MM.1S (cell line): ENCODE data around the gene PTPRE.

Experiments used
- DNase-seq: peaks from one replicate; pipeline ENCODE4 v3.0.0-alpha.2; 2015
- H2AFZ ChIP-seq: fragments of 300-600 bp; sonication (generic); 2 replicates; pipeline ENCODE4 v1.6.0; 2016; ENCODE audit warnings: antibody characterized with exemption, low read length
- H3F3A ChIP-seq: fragments of 300-600 bp; sonication (generic); 2 replicates; pipeline ENCODE4 v1.6.1; 2016; ENCODE audit warnings: mild to moderate bottlenecking, antibody characterized with exemption, low read length, moderate library complexity, mixed read lengths; ENCODE audit not compliant: insufficient read depth
- H3K27ac ChIP-seq: fragments of 300-600 bp; sonication (generic); 2 replicates; pipeline ENCODE4 v1.5.1; 2016; ENCODE audit warnings: mild to moderate bottlenecking, low read length
- H3K27me3 ChIP-seq: fragments of 300-600 bp; sonication (generic); replicated peaks from 2 replicates; pipeline ENCODE4 v1.6.0; 2016; ENCODE audit warnings: low read length; ENCODE audit not compliant: insufficient read depth
- H3K36me3 ChIP-seq: fragments of 300-600 bp; sonication (generic); replicated peaks from 2 replicates; pipeline ENCODE4 v1.6.1; 2016; ENCODE audit warnings: mild to moderate bottlenecking, low read length, mixed read lengths; ENCODE audit not compliant: insufficient read depth
- H3K4me1 ChIP-seq: fragments of 300-600 bp; sonication (generic); 2 replicates; pipeline ENCODE4 v1.6.1; 2016; ENCODE audit warnings: low read length, mixed read lengths
- H3K4me2 ChIP-seq: fragments of 300-600 bp; sonication (generic); 2 replicates; pipeline ENCODE4 v1.6.0; 2016; ENCODE audit warnings: low read depth, low read length
- H3K4me3 ChIP-seq: fragments of 300-600 bp; sonication (generic); 2 replicates; pipeline ENCODE4 v1.5.1; 2016; ENCODE audit warnings: low read length, mixed read lengths
- H3K79me2 ChIP-seq: fragments of 300-600 bp; sonication (generic); 2 replicates; pipeline ENCODE4 v1.6.1; 2016; ENCODE audit warnings: mixed run types, low read length, mixed read lengths
- H3K9ac ChIP-seq: fragments of 300-600 bp; sonication (generic); 2 replicates; pipeline ENCODE4 v1.6.1; 2016; ENCODE audit warnings: low read length, mixed read lengths
- H3K9me2 ChIP-seq: fragments of 300-600 bp; sonication (generic); replicated peaks from 2 replicates; pipeline ENCODE4 v1.6.1; 2016; ENCODE audit warnings: mild to moderate bottlenecking, low read length, mixed read lengths; ENCODE audit not compliant: insufficient read depth
- H3K9me3 ChIP-seq: fragments of 300-600 bp; sonication (generic); replicated peaks from 2 replicates; pipeline ENCODE4 v1.6.1; 2016; ENCODE audit warnings: mild to moderate bottlenecking, low read length, mixed read lengths; ENCODE audit not compliant: insufficient read depth
- H4K20me1 ChIP-seq: fragments of 300-600 bp; sonication (generic); 2 replicates; pipeline ENCODE4 v1.6.1; 2016; ENCODE audit warnings: mild to moderate bottlenecking, low read length, moderate library complexity, mixed read lengths; ENCODE audit not compliant: insufficient read depth
- EZH2 ChIP-seq: fragments of 300-600 bp; sonication (generic); optimal IDR thresholded peaks from 2 replicates; pipeline ENCODE3; 2017; ENCODE audit warnings: low read depth, mild to moderate bottlenecking, antibody characterized with exemption, low read length, mixed read lengths
- EZH2phosphoT487 ChIP-seq: fragments of 300-600 bp; sonication (generic); IDR thresholded peaks from 2 replicates; pipeline ENCODE4 v1.6.1; 2018; ENCODE audit warnings: antibody characterized with exemption, low read length
- TF ChIP-seq, protein P1 (sequence below): fragments of 300-600 bp; sonication (generic); IDR thresholded peaks from 2 replicates; pipeline ENCODE4 v1.5.1; 2016; ENCODE audit warnings: antibody characterized with exemption, low read length, mixed read lengths

The PTPRE gene

DNA sequence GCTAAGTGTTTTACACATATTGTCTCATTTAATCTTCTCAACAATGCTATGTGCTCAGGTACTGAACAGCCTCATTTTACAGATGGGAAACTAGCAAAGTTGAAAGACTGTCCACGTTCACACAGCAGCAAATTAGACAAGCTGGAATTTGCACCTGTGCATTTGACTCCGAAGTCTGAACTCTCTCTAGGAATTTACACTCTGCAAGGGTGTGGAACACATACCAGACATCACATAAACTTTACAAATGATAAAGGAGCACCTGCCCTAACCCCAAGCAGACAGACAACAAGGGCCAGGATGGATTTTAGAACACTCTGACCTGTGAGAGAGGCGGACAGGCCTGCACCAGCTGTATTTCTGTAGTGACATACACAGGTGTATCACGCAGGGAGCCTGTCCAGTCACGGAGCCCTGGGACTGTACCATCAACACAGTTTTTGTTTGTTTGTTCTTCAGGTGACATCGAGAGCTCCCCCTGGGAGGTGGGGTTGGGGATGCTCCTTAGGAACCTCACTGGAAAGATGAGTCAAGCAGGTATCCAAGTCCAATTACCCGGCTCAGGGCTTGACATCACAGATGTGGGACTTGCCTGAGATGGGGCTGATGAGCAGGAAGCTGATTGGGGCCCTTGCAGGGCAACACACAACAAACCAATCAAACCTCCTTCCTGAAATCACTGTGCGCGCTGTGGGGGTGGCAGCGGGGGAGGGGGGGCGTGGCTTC is 188.3 kb downstream of the PTPRE start:
- TF ChIP-seq EZH2, result no peak
- TF ChIP-seq EZH2phosphoT487, result no peak
- TF ChIP-seq, protein P1, sequence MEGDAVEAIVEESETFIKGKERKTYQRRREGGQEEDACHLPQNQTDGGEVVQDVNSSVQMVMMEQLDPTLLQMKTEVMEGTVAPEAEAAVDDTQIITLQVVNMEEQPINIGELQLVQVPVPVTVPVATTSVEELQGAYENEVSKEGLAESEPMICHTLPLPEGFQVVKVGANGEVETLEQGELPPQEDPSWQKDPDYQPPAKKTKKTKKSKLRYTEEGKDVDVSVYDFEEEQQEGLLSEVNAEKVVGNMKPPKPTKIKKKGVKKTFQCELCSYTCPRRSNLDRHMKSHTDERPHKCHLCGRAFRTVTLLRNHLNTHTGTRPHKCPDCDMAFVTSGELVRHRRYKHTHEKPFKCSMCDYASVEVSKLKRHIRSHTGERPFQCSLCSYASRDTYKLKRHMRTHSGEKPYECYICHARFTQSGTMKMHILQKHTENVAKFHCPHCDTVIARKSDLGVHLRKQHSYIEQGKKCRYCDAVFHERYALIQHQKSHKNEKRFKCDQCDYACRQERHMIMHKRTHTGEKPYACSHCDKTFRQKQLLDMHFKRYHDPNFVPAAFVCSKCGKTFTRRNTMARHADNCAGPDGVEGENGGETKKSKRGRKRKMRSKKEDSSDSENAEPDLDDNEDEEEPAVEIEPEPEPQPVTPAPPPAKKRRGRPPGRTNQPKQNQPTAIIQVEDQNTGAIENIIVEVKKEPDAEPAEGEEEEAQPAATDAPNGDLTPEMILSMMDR, result no peak
- no peaks in the 10 kb centered on the region for H4K20me1 ChIP-seq
- H2AFZ ChIP-seq, result no peak overlapping the region
- peaks cover 5% of the 10 kb centered on the region for H3K4me1 ChIP-seq
- H3K36me3 ChIP-seq, result peaks cover 16% of the 10 kb centered on the region
- H3K27me3 ChIP-seq, result no peaks in the 10 kb centered on the region
- no peaks in the 10 kb centered on the region for H3K9me3 ChIP-seq
- no peaks in the 10 kb centered on the region for H3K9me2 ChIP-seq
- H3K27ac ChIP-seq, result no peak overlapping the region
- H3K79me2 ChIP-seq, result peaks cover 20% of the 10 kb centered on the region
- DNase-seq, result no peak
- H3K4me3 ChIP-seq, result no peak overlapping the region
- peaks cover 17% of the 10 kb centered on the region for H3F3A ChIP-seq
- no peak overlapping the region for H3K4me2 ChIP-seq
- H3K9ac ChIP-seq, result no peak overlapping the region

DNA sequence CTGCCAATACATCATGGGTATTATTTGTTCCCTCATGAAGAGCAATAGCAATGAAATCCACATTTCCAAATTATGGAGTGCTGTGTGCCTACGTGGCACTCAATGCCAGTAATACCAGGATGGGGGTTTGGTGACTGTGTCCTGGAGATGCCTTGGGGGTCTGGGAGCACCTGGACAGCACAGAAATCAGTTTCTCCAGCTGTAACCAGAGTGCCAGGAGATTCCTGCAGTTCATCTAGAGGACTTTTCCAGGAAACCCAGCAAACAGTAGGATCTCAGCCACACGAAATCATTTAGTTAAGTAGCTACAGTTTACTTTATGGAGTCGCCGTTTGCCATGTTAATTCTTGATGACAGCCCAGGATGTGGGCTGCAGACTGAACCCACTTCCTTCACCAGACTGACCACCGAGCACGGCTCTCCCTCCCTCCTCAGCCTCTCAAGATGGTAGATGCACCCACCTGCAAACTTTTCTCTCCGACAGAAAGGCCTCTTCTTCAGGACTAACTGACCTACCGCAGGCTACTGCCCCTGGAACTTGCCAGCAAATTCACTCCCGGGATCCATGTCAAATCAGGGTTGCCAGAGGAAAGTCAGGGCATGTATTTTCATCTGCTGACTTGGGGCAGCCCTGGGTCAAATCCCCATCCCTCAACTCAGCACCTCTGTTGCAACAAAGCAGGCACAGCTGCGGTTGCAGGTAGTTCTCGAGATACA is 189.0 kb downstream of the PTPRE start:
- peaks cover 26% of the 10 kb centered on the region for H3K79me2 ChIP-seq
- H3K36me3 ChIP-seq, result peaks cover 21% of the 10 kb centered on the region
- H3K4me3 ChIP-seq, result no peak overlapping the region
- no peak overlapping the region for H3K27ac ChIP-seq
- no peak overlapping the region for H2AFZ ChIP-seq
- H3F3A ChIP-seq, result peaks cover 19% of the 10 kb centered on the region
- TF ChIP-seq, protein P1, result no peak
- TF ChIP-seq EZH2phosphoT487, result no peak
- no peak for TF ChIP-seq EZH2
- no peaks in the 10 kb centered on the region for H3K9me3 ChIP-seq
- H3K9me2 ChIP-seq, result no peaks in the 10 kb centered on the region
- H3K4me1 ChIP-seq, result no peaks in the 10 kb centered on the region
- H3K4me2 ChIP-seq, result no peak overlapping the region
- H4K20me1 ChIP-seq, result no peaks in the 10 kb centered on the region; the same call in 1 of the 2 replicates
- no peaks in the 10 kb centered on the region for H3K27me3 ChIP-seq
- DNase-seq, result no peak
- no peak overlapping the region for H3K9ac ChIP-seq

DNA sequence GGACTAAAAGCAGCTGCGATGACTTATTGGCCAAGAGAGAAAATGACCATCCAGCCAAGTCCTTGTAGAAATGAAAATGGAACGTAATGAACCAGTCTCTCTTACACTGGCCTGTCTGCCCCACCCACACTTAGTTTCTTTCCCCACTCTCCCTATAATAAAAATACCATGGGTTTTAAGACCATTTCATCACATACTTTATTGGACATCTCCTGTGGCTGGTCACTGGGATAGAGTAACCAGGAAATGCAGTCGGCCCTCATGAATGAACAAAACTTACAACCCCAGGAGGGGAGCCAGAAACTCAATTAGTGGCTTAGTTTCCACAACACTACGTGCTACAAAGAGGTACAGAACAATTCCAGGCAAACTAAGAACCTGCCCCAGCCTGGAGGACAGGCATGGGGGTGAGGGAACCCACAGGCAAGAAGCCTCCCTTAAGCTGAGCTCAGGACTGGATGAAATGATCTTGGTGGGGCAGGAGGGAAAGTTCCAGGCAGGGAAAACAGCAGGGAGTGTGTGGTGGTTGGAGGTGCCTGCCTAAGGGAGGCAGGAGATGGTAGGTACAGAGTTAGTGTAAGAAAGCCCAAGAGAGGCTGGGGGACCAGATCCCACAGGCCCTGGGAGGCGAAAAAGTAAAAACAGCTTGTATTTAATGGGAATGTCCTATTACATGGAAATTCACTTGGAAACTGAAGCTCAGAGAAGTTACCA is 189.7 kb downstream of the PTPRE start:
- Histone ChIP-seq H3K27ac (no peak overlapping the region), H3F3A (peaks cover 25% of the 10 kb centered on the region), H3K27me3 (no peaks in the 10 kb centered on the region), H3K36me3 (peaks cover 28% of the 10 kb centered on the region), H3K9me3 (no peaks in the 10 kb centered on the region), H3K4me2 (no peak overlapping the region), H3K4me1 (no peaks in the 10 kb centered on the region), H3K9me2 (no peaks in the 10 kb centered on the region), H3K4me3 (no peak overlapping the region), H2AFZ (no peak overlapping the region), H4K20me1 (no peaks in the 10 kb centered on the region; the same call in 1 of the 2 replicates), H3K9ac (no peak overlapping the region), H3K79me2 (peaks cover 33% of the 10 kb centered on the region)
- no peak for DNase-seq
- TF ChIP-seq, protein P1, result no peak
- no peak for TF ChIP-seq EZH2phosphoT487
- no peak for TF ChIP-seq EZH2
